ENCODE measurements around the gene TRPM2. TPM values are rescaled to one million over a fixed set of nuclear protein-coding genes. Genes with fewer than 3 reads are reported as not detected.

TRPM2 gene
- total RNA-seq, 2 experiments from 2014 or later, result 2.6 to 3.7 TPM

GRCh38 chr21:44399151-44399954 lies 45.9 kb downstream of the TRPM2 start:
- Mint-ChIP-seq H3K27me3 (no peaks in the 10 kb centered on the region), H3K36me3 (ENCODE audit: low read depth) (no peaks in the 10 kb centered on the region), H3K27ac (no peak overlapping the region), H3K4me3 (no peak overlapping the region), H3K4me1 (ENCODE audit: low read depth) (no peaks in the 10 kb centered on the region), H3K9me3 (no peaks in the 10 kb centered on the region)
- intact Hi-C loops (cut with micrococcal nuclease), result no loop called here
- DNase-seq (no peak), ATAC-seq (no peak)
- no peak for TF ChIP-seq CTCF (IDR thresholded peaks at IDR 0.05)
- CTCF ChIA-PET, result no interaction called here
- POLR2A ChIA-PET, result no interaction called here

GRCh38 chr21:44399955-44400790 lies 46.8 kb downstream of the TRPM2 start:
- ATAC-seq (no peak), DNase-seq (no peak)
- ChIA-PET POLR2A (no interaction called here), CTCF (no interaction called here)
- Mint-ChIP-seq H3K4me1 (ENCODE audit: low read depth) (no peaks in the 10 kb centered on the region), H3K27ac (no peak overlapping the region), H3K4me3 (no peak overlapping the region), H3K9me3 (no peaks in the 10 kb centered on the region), H3K27me3 (no peaks in the 10 kb centered on the region), H3K36me3 (ENCODE audit: low read depth) (no peaks in the 10 kb centered on the region)
- no peak for TF ChIP-seq CTCF (IDR thresholded peaks at IDR 0.05)
- intact Hi-C loops (cut with micrococcal nuclease), result no loop called here

- H3K4me3 Mint-ChIP-seq, result no peak overlapping the region
- ChIA-PET CTCF (no interaction called here), POLR2A (no interaction called here)
- no peaks in the 10 kb centered on the region for H3K4me1 Mint-ChIP-seq (ENCODE audit: low read depth)
- H3K27ac Mint-ChIP-seq, result no peak overlapping the region
- H3K9me3 Mint-ChIP-seq, result no peaks in the 10 kb centered on the region
- ATAC-seq (no peak), DNase-seq (no peak)
- H3K27me3 Mint-ChIP-seq, result no peaks in the 10 kb centered on the region
- intact Hi-C loops (cut with micrococcal nuclease), result no loop called here
- H3K36me3 Mint-ChIP-seq (ENCODE audit: low read depth), result no peaks in the 10 kb centered on the region
- TF ChIP-seq CTCF (IDR thresholded peaks at IDR 0.05), result no peak
These were observed 47.5 kb downstream of the TRPM2 start for GRCh38 chr21:44400791-44401385.

DNA sequence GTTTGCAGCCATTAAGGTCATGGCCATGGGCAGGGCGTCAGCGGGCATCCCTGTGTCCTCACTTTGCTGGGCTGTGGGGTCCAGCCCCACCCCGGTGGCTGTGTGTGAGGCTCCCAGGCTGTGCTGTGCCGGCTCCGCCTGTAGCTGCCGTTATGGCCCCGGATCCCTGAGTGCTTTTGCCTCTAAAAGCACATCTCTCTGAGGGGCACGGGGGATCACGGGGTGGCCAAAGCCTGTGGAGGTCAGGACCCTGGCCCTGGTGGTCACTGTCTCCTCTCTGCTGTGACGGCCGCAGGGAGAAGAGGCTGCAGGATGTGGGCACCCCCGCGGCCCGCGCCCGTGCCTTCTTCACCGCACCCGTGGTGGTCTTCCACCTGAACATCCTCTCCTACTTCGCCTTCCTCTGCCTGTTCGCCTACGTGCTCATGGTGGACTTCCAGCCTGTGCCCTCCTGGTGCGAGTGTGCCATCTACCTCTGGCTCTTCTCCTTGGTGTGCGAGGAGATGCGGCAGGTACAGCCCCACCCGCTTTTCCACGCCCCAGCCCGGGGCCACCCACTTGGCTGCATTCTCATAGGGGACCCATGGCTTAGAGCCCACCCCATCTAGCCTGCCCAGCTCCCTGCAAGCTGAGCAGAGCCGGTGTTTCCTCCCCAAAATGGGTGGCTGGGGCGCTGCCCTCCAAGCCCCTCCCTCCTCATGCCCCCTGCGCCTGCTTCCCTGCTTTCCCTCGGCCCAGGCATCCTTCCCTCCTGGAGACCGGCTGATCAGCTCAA lies 48.2 kb downstream of the TRPM2 start:
- POLR2A ChIA-PET, result no interaction called here
- CTCF ChIA-PET, result no interaction called here
- Mint-ChIP-seq H3K27me3 (no peaks in the 10 kb centered on the region), H3K4me1 (ENCODE audit: low read depth) (no peaks in the 10 kb centered on the region), H3K4me3 (no peak overlapping the region), H3K36me3 (ENCODE audit: low read depth) (no peaks in the 10 kb centered on the region), H3K9me3 (no peaks in the 10 kb centered on the region), H3K27ac (no peak overlapping the region)
- intact Hi-C loops (cut with micrococcal nuclease), result no loop called here
- no peak for TF ChIP-seq CTCF (IDR thresholded peaks at IDR 0.05)
- ATAC-seq (no peak), DNase-seq (no peak)
